Measurements from ENCODE around the gene PRDM1.

- no peak for TF ChIP-seq CTCF (IDR thresholded peaks at IDR 0.05; ENCODE audit: borderline replicate concordance, extremely low read depth, low read length, poor library complexity, severe bottlenecking)
- no peak for TF ChIP-seq EZH2 (IDR thresholded peaks at IDR 0.05; ENCODE audit: borderline replicate concordance, low read depth, low read length, severe bottlenecking)
Measured at GRCh38 chr6:106103728-106104109, 17.6 kb downstream of the PRDM1 start.

All from DND-41 (cell line).